ENCODE results near the gene TKFC.

Gene TKFC

DNA sequence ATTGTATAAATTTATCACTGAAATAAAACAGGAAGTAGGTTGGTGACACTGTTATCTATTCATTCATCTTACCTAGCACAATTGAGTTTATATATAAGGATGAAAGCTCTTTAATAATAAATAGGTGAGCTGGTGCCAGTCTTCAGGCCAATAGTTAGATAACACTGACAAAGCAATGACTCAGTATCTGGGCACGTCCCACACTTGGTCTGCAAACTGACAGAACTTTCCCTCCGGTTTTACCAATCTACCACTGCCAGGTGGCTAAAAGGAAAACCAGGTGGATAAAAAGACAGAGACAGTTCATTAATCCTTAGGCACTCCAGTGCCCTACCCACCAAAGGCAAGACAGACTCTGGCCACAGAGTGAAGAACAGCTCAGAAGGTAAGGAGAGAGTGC lies 17.8 kb upstream of the TKFC start:
- no peak for DNase-seq (ENCODE audit: low read depth)

DNA sequence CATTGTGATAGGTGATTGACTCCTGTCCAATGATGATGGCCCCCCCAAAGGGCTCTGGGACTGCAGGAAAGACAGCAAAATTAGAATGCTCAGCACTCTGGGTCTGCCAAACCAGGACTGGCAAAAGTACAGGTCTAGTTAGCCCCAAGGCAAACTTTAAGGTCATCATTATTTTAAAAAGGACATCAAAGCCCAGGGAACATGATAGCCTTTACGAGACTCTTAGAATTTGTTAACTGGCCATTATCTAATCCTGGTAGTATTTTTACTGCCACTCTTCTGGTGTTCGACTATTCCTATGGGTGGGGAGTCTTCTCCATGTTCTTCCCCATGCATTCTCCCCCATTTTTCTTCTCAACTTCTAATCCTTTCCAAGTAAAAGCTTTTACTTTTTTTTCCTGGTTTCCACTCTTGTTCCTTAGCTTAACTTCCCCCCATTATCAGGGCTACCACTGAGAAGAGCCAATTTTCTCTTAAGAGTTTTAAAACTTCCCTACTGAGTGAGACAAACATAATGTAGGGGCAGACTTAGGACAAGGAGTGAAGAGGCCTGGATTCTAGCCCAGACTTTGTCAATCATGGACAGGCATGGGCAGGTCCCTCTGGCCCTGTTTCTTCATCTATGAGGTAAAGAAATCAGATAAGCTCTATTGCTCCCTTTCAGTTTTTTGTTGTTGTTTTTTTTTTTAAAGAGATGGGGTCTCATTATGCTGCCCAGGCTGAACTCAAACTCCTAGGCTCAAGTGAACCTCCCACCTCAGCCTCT lies 7.2 kb upstream of the TKFC start:
- DNase-seq (ENCODE audit: low read depth), result no peak

DNA sequence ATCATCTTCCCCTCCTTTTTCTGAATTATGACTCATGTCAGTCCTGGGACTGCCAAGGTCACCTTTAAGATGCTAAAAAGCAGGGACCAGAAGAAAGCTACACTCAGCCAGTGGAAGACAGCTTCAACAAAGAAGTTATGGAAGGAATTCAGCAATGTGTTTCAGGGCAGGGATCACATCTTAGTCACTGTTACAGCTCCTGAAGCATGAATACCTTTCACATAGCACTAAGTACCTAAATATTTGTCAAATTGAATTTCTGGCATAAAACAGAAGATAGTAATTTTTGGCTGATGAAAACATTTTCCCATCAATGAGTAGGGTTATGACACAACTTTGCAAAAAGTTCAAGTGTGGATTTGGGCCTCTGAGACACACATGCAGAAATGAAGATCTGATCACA lies 5.4 kb upstream of the TKFC start:
- DNase-seq (ENCODE audit: low read depth), result peak; percentile 36

DNA sequence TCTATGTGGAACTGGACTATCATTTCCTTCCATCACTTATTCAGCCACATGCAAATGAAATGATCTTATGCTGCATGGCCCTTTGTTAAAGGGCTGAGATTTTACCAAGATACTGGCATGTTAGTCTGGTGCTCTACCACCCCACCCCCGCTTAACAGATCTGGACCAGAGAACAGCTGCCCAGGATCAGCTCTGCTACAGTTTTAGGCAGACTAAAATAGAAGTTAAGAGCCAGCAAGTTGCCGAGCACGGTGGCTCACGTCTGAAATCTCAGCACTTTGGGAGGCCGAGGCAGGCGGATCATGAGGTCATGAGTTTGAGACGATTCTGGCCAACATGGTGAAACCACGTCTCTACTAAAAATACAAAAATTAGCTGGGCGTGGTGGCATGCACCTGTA lies 4.7 kb upstream of the TKFC start:
- no peak for DNase-seq (ENCODE audit: low read depth)

DNA sequence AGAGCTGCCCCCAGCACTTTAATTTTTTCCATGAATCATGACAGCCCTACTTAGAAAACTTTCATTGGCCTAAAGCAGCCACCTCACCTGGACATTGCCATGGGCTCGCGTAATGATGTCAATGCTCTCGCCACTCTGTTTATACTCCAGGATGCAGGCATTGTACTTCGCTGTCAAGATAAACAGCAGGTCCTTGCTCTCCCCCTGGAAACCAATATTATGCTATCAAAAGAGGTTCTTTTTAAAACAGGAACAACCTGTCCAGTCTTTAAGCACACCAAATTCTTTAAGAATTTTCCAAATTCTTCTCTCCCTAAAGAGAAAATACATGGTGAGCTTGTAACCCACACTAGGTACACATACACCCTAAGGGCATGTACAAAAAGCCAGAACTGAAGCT lies 3.2 kb upstream of the TKFC start:
- no peak for DNase-seq (ENCODE audit: low read depth)

DNA sequence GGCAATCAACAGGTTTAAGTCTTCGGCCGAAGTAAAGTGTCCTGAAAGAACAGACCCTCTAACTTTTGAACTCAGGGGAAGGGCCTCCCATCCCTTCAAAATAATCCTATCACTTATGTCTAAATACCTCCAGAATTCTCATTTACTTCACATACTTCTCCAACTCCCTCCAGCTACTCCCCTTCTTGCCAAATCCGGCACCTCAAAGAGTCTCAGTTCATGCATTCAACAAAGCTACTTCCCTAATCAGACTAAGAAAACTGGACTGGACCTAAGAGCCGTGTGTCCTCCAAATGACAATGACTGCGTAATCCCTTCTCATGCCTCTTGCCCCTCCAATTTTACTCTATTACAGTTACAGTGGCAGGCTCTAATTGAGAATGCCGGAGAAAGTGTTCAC lies 1.4 kb upstream of the TKFC start:
- DNase-seq (ENCODE audit: low read depth), result no peak

DNA sequence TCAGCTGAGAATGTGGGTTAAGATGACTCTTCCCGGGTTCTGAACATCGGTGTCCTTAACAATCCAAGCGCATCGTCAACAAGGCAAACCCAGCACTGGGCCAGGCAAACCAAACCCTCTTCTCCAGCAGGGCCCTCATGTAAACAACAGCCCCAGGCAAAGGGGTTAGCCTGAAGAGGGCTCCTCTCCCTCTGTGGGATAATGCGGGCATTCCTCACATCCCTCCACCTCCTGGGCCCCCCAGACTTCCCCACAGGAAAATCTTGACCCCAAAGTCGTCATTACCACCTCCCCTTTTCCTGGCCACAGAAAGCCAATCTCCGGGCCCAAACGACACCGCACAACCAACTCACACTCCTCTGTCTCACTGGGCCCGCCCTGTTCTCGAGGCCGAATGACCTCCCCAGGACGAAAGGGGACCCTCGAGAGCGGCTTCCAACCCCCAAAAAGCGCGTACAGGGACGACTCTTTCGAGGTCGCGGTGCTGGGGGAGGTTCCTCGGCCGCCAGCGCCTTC lies 689 bp upstream of the TKFC start:
- no peak for DNase-seq (ENCODE audit: low read depth)

DNA sequence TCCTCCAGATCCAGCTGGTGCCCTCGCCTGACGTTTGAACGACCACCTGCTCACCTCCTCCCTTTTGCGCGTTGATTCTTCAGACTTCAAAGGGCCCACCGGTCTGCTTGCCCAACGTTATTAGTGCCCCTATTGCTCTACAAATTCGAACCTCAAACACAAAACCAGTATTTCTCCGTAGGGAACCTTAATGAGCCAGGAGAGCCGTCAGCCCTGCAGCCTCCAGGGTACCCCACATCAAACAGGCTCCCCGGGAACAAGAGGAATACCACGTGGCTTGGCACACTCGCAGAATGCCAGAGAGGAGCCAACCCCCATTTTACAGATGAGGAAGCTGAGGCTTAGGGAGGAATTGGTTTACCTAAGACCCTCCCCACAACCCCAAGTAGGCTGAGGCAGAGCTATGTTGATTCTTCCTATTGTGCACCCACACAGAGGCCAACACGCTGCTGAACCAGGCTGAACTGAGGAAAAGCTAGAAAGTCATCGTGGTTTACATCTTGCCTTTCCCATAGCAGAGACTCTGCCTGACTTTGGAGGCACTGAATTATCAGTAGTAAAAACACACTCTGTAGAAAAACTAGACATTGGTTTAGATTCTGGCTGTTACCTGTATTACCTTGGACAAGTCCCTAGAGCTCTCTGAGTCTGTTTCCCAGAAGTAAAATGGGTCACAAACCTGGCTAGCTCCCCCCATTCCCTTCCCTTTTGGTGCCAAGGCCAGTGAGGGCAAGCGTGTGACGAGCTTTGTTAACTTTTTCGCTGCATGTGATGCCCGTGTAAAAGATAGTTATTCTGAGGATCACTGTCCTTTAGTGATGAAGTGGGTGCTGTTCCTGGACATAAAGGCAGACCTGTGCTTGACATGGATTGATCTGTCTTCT lies 764 bp downstream of the TKFC start:
- no peak for DNase-seq (ENCODE audit: low read depth)

DNA sequence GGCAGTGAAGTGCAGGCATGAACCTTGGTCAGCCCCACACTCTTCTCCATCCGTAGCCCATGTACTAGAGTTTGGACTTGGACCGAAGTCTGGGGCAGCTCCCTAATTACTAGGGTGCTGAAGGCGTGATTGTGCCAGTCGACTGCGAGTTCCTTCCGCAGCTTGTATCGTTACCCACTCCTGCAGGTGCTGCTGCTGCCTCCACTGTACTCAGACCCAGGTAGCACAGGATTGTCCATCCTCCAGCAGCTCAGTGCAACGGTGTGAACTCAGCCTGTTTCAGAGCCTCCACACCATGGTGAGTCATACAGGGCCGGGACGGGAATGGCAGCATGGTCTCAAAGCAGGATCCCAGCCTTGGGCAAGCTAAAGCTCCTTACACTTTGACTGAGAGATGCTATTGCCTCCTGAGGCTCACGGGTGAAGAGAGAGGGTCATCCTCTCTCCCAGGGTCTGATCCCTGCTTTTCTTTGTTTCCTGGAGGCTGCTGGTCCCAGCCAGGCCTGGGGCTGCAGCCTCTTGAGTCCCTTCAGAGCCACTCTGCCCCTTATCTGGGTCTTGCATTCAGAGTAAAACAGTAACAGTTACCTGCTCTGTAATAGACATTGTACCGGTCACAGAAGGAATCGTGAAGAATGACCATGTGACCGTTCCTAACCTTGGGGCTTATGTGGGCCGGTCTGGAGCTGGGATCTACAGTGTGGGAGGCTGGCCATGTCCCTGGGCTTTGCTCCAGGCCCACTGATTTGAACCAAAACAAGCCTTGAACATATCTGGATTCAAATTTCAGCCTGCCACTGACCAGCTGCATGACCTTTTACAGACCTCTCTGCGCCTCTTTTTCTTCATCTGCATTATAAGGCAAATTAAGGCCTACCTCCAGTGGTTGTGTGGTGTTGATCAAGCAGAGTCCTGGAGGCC lies 1.7 kb downstream of the TKFC start:
- no peak for DNase-seq (ENCODE audit: low read depth)

DNA sequence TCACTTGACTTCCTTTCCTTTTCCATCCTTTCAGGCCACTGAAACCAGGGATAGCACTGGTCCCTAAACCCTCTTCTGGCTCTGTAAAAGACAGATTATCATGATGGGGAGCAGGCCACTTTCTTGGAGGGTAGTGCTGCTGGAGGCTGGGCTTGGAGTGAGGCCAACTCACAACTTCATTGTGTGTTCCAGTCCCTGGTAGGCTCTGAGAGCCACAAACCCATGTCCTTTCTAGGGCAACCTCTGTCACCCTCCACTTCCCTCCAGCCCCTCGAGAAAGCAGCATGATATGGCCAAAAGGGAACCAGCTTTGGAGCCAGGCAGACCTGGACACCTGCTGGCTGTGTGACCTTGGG lies 2.3 kb downstream of the TKFC start:
- DNase-seq (ENCODE audit: low read depth), result no peak

DNA sequence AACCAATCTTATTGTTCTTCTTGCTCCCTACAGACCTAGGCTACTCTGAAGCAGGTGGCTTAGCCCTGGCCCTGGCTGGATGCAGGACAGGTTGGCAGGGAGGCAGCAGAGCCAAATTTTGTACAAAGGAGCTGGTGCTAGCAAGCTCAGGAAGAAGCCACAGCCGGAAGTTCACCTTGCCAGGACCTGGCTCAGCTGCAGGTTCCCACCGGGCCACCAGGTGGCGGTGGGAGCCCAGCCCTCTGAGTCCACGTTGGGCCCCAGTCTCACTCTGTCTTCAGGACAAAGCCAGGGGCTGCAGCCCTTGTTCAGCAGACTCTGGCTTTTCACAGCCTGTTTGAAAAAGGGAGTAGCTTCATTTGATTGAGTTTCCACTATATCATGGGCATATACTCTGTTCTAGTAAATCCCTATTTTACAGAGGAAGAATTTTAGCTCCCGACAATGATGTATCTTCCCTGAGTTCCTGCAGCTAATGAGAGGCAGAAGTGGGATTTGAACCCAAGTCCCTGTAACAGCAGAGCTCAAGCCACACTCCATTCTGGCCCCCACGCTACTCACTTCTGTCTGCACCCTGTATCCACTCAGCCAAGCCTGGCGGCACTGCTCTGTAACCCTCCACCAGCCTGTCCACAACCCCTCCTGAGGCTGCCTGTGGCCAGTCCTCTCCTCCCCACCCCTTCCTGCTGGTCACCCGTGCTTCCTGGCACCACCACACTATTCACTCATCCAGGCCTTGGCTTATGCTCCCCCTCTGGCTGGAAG lies 3.3 kb downstream of the TKFC start:
- DNase-seq (ENCODE audit: low read depth), result no peak

DNA sequence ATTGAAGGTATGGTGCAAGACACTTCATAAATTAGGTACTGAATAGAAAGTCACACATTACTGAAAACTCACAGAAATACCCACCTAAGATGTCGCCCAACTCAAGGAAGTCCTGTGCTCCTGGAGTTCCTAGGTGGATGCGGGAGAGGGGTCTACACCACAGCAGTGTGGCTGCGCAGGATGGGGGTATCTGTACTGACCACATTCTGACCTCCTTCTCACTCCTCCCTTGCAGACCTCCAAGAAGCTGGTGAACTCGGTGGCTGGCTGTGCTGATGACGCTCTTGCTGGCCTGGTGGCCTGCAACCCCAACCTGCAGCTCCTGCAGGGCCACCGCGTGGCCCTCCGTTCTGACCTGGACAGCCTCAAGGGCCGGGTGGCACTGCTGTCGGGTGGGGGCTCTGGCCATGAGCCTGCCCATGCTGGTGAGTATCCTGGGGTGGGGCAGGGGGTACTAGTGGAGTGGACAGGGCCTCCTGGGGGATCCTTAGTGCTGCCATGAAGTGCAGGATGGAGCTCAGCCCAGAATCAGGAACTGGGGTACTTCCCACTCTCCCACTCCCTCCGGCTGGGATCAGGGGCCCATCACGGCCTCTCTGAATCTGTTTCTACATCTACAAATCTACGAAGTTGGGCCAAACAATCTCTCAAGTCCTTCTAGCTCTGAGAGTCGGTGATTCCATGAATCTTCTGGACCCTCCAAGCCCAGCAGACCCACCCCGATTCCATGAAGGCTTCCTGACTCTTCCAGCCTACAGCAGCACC lies 4.9 kb downstream of the TKFC start:
- DNase-seq (ENCODE audit: low read depth), result no peak

DNA sequence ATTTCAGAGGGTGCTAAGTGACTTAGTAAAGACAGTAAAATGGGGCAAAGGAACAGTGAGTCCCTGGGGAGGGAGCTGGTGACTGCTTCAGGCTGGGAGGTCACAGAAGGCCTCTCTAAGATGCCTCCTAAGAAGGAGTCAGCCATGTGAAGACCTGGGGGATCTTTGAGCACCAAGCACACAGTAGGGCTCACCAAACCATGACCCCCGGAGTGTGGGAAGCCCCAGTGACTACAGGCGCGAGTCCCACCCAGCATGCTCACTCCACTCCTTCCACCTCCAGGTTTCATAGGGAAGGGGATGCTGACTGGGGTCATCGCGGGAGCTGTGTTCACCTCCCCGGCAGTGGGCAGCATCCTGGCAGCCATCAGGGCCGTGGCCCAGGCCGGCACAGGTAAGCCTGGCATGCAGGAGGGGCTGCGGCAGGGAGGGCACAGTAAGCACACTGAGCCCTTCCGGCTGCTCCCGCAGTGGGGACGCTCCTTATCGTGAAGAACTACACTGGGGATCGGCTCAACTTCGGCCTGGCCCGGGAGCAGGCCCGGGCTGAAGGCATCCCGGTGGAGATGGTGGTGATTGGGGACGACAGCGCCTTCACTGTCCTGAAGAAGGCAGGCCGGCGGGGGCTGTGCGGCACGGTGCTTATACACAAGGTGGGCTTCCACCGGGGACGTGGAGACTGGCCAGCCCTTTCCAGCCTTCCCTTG lies 5.9 kb downstream of the TKFC start:
- no peak for DNase-seq (ENCODE audit: low read depth)

DNA sequence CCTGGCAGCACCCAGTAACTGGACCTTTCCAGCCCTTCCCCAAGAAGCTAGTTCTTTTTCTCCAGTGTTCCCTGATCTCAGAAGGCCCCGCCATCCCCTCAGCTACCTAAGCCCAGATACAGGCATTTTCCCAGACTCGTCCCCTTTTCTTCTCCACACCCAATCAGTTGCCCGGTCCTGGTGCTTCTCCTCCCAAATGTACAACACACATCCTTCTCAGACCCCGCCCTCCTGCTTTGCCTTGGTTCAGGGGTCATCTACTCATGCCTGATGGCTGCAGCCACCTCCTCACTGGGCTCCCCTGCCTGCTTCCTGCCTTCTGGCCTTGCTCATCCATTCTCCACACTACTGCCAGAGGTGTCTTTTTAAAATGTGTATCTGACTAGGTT lies 6.5 kb downstream of the TKFC start:
- no peak for DNase-seq (ENCODE audit: low read depth)

DNA sequence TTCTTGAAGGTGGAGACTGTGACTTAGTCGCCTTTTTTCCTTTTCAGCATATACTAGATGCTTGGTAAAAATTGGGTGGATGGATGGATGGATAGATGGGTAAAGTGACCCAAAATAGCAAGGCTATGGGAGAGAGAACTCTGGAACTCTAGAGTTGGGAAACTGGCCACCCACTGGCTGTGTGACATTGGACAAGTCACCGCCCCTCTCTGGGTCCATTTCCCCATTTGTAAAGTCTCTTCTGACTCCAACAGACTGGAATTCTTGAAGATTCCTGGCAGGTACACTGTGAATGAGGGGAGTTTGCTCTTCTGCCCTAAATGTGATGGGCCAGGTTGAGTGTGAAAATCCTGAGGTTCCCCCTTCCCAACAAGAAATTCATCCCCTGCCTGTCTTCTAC lies 8.0 kb downstream of the TKFC start:
- no peak for DNase-seq (ENCODE audit: low read depth)

DNA sequence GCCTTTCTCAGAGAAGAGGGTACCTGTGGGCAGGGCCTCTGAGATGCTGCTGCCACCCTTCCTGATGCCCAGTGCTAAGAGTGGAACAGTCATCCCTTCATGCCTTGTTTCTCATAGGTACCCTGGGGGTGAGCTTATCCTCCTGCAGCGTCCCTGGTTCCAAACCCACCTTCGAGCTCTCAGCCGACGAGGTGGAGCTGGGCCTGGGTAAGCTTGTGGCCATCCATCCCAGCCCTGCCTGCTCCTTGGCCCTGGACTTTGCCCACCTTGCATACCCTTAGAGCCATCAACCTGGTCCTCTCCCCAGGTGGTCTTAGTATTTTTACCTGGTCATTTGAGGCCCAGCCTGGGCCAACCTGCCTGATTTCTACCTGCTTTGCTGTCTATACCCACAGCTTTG lies 8.7 kb downstream of the TKFC start:
- no peak for DNase-seq (ENCODE audit: low read depth)

DNA sequence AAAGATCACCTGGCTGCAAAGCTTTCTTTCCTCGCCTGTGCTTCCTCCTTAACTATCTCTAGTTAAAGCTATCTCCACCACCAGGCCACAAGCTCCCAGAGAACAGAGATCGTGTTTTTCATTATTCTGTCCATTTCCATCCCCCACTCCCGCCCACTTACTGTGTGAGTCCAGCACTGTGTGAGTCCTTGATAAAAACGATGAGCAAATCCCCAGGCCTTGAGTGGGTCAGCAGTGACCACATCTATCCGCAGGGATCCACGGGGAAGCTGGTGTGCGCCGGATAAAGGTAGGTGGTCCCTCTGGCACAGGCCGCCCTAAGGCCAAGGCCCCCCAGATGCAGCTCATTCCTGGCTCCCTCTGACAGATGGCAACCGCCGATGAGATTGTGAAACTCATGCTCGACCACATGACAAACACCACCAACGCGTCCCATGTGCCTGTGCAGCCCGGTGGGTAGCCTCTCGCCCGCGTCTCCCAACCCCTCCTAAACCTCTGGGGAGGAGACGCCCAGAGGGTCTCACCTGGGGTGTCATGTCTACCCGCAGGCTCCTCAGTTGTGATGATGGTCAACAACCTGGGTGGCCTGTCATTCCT lies 9.3 kb downstream of the TKFC start:
- no peak for DNase-seq (ENCODE audit: low read depth)

DNA sequence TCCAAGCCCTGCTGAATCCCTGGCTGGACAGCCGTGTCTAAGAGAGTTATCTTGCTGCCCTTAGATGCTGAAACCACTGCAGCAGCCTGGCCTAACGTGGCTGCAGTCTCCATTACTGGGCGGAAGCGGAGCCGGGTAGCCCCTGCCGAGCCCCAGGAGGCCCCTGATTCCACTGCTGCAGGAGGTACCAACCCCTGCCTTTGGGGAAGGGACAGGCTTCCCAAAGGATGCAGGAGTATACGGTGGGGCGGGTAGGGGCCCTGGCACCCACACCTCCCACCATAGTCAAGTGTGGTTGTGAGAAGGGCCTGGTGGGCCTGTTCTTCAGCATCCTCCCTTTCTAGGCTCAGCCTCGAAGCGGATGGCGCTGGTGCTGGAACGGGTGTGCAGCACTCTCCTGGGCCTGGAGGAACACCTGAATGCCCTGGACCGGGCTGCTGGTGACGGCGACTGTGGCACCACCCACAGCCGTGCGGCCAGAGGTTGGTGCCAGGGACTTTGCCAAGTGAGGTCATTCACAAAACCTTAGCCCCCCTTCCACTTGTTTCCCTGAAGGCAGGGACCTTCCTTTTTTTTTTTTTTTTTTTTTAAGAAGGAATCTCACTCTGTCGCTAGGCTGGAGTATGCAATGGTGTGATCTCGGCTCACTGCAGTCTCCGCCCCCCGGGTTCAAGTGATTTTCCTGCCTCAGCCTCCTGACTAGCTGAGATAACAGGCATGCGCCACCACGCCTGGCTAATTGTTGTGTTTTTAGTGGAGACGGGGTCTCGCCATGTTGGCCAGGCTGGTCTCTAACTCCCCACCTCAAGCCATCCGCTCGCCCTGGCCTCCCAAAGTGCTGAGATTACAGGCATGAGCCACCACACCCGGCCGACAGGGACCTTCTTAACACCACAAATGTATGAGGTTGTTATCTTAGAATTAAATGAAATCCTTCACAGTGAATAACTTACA lies 11.0 kb downstream of the TKFC start:
- DNase-seq (ENCODE audit: low read depth), result no peak

Data from GM04503 (cell line).